Karpas-422 (cell line): ENCODE results near the gene SLC39A5. TPM values are rescaled to one million over a fixed set of nuclear protein-coding genes. Genes with fewer than 3 reads are reported as not detected.
"Not testable (repeated sequence)": the region's sequence is repeated elsewhere in the genome, so short reads cannot be mapped to it uniquely, and the experiment has no call there.

Experiments used
- DNase-seq: peaks from one replicate; pipeline ENCODE4 v3.0.0-alpha.2; 2015
- H2AFZ ChIP-seq: fragments of 200-600 bp; sonication (generic); 2 replicates; pipeline ENCODE4 v1.6.1; 2014; ENCODE audit warnings: antibody characterized with exemption, low read length, mixed read lengths
- H3K27ac ChIP-seq: fragments of 200-600 bp; sonication (generic); 2 replicates; pipeline ENCODE4 v1.5.1; 2014; ENCODE audit warnings: mild to moderate bottlenecking, low read length, moderate library complexity
- H3K27me3 ChIP-seq: fragments of 200-600 bp; sonication (generic); 2 replicates; pipeline ENCODE4 v1.6.1; 2014; ENCODE audit warnings: low read length, mixed read lengths
- H3K36me3 ChIP-seq: fragments of 200-600 bp; sonication (generic); 2 replicates; pipeline ENCODE4 v1.6.1; 2014; ENCODE audit warnings: low read length, mixed read lengths; ENCODE audit not compliant: insufficient read depth
- H3K4me1 ChIP-seq: fragments of 200-600 bp; sonication (generic); 2 replicates; pipeline ENCODE4 v1.6.1; 2014; ENCODE audit warnings: mild to moderate bottlenecking, low read length, mixed read lengths
- H3K4me2 ChIP-seq: fragments of 200-600 bp; sonication (generic); 2 replicates; pipeline ENCODE4 v1.6.1; 2014; ENCODE audit warnings: low read length, low read depth, mild to moderate bottlenecking; ENCODE audit not compliant: poor library complexity, severe bottlenecking
- H3K4me3 ChIP-seq: fragments of 200-600 bp; sonication (generic); 2 replicates; pipeline ENCODE4 v1.5.1; 2014; ENCODE audit warnings: mild to moderate bottlenecking, antibody characterized with exemption, low read length, mixed read lengths
- H3K79me2 ChIP-seq: fragments of 200-600 bp; sonication (generic); 2 replicates; pipeline ENCODE4 v1.6.1; 2014; ENCODE audit warnings: mild to moderate bottlenecking, low read length, mixed read lengths
- H3K9ac ChIP-seq: fragments of 200-600 bp; sonication (generic); 2 replicates; pipeline ENCODE4 v1.6.0; 2014; ENCODE audit warnings: low read length
- H3K9me2 ChIP-seq: fragments of 200-600 bp; sonication (generic), shearing (Covaris generic); replicated peaks from 2 replicates; pipeline ENCODE4 v1.6.0; 2014; ENCODE audit warnings: mild to moderate bottlenecking, low read length, moderate library complexity; ENCODE audit not compliant: insufficient read depth
- H3K9me3 ChIP-seq: fragments of 300-700, 200-600 bp; sonication (generic); 2 replicates; pipeline ENCODE4 v1.6.1; 2014; ENCODE audit warnings: low read length, mixed read lengths
- H4K20me1 ChIP-seq: fragments of 200-600 bp; sonication (generic); 2 replicates; pipeline ENCODE4 v1.6.1; 2014; ENCODE audit warnings: mild to moderate bottlenecking, antibody characterized with exemption, low read length, low read depth; ENCODE audit not compliant: insufficient read depth
- total RNA-seq: library from RNA; depleted of rRNA; stranded (reverse); fragments of >200 nt; shearing (Covaris generic); gene quantifications from 2 replicates; pipeline ENCODE4 v1.2.3, GENCODE V29; 2014; ENCODE audit warnings: low replicate concordance

SLC39A5 gene
- total RNA-seq, 1 experiment from 2014 or later: not detected

DNA sequence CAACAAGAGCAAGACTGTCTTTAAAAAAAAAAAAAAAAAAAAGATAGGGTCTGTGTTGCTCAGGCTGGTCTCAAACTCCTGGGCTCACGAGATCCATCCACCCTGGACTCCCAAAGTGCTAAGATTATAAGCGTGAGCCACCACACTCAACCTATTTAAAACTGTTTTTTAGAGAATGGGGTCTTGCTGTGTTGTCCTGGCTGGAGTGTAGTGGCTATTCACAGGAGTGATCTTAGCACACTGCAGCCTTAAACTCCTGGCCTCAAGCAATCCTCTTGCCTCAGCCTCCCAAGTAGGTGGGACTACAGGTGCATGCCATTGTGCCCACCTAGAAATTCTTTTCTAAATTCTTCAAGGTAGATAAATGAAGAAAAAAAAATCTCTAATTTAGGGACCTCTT lies 44.4 kb downstream of the SLC39A5 start:
- Histone ChIP-seq H3K9me3 (no peaks in the 10 kb centered on the region), H3K79me2 (0 out of 2 replicates have a peak, but pooled peaks cover 2% of the 10 kb centered on the region), H3K27me3 (no peaks in the 10 kb centered on the region), H3K9ac (no peak overlapping the region), H3K4me2 (no peak overlapping the region), H3K27ac (no peak overlapping the region), H3K4me1 (no peaks in the 10 kb centered on the region), H4K20me1 (no peaks in the 10 kb centered on the region), H3K9me2 (no peaks in the 10 kb centered on the region), H2AFZ (no peak overlapping the region), H3K36me3 (peaks cover 38% of the 10 kb centered on the region), H3K4me3 (no peak overlapping the region)
- DNase-seq: no peak

DNA sequence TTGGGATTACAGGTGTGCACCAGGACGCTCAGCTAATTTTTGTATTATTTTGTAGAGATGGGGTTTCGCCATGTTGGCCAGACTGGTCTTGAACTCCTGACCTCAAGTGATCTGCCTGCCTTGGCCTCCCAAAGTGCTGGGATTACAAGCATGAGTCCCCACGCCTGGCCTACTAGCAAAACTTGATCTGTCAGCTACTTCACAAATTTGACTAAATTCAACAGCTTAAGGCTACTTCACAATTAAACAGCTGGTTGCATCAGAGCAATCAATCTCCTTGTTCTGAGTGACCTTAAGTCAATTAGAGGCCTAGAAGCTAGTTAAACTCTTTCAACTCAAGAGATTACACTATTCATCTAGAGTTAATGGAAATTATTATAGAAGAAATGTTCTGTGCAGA lies 49.1 kb downstream of the SLC39A5 start:
- no peak overlapping the region for H3K4me3 ChIP-seq
- H3K9me3 ChIP-seq: no peaks in the 10 kb centered on the region
- H3K36me3 ChIP-seq: peaks cover 53% of the 10 kb centered on the region
- no peaks in the 10 kb centered on the region for H3K9me2 ChIP-seq
- no peak overlapping the region for H3K9ac ChIP-seq
- no peak for DNase-seq
- H3K27ac ChIP-seq: no peak overlapping the region
- H2AFZ ChIP-seq: no peak overlapping the region
- H3K4me2 ChIP-seq: no peak overlapping the region
- 0 out of 2 replicates have a peak, but pooled peaks cover 2% of the 10 kb centered on the region for H3K79me2 ChIP-seq
- H3K4me1 ChIP-seq: no peaks in the 10 kb centered on the region
- H3K27me3 ChIP-seq: no peaks in the 10 kb centered on the region
- no peaks in the 10 kb centered on the region for H4K20me1 ChIP-seq

DNA sequence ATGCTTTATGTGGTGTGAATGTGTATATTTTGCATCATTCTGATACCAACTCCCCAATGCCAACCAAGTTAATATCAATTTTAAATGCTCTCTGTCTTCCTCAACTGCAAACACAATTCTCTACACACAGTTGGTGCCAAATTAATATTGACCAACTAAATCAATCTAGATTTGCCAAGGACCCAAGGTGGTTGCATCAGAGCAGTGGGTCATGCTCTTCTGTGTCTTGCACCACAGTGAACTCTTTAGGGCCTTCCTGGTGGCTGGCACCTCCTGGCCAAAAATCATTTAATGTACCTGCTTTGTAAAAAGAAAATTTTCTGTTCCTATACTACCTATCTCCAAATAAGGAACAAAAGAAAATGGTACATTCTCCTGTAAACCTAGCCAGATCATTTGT lies 51.0 kb downstream of the SLC39A5 start:
- no peaks in the 10 kb centered on the region for H3K27me3 ChIP-seq
- no peak for DNase-seq
- H3K4me3 ChIP-seq: no peak overlapping the region
- peaks cover 4% of the 10 kb centered on the region; the same call in 1 of the 2 replicates for H3K79me2 ChIP-seq
- no peak overlapping the region for H3K4me2 ChIP-seq
- H3K36me3 ChIP-seq: peaks cover 47% of the 10 kb centered on the region
- no peak overlapping the region for H3K9ac ChIP-seq
- H3K9me3 ChIP-seq: no peaks in the 10 kb centered on the region
- no peaks in the 10 kb centered on the region for H3K4me1 ChIP-seq
- no peaks in the 10 kb centered on the region for H4K20me1 ChIP-seq
- H2AFZ ChIP-seq: no peak overlapping the region
- no peaks in the 10 kb centered on the region for H3K9me2 ChIP-seq
- no peak overlapping the region for H3K27ac ChIP-seq

DNA sequence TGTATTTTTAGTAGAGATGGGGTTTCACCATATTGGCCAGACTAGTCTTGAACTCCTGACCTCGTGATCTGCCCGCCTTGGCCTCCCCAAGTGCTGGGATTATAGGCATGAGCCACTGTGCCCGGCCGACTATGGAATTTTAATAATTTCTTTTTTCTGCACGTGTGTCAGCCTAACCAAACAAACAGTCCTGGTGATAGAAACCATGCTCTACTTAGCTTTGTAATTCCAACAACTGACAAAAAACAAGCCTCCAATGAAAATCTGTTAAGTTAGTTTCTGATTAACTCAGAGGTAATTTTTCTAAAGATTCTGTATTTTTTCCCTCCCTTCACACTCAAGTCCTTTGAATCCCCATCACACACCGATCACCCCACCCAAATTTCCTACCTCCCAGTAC lies 52.2 kb downstream of the SLC39A5 start:
- no peak overlapping the region for H2AFZ ChIP-seq
- H3K9me3 ChIP-seq: no peaks in the 10 kb centered on the region
- H3K9me2 ChIP-seq: no peaks in the 10 kb centered on the region
- no peak overlapping the region for H3K27ac ChIP-seq
- no peaks in the 10 kb centered on the region for H3K4me1 ChIP-seq
- H3K27me3 ChIP-seq: no peaks in the 10 kb centered on the region
- peaks cover 13% of the 10 kb centered on the region; the same call in 1 of the 2 replicates for H3K79me2 ChIP-seq
- H3K9ac ChIP-seq: no peak overlapping the region
- no peak overlapping the region for H3K4me3 ChIP-seq
- H3K4me2 ChIP-seq: no peak overlapping the region
- H3K36me3 ChIP-seq: peaks cover 52% of the 10 kb centered on the region
- no peak for DNase-seq
- H4K20me1 ChIP-seq: no peaks in the 10 kb centered on the region

DNA sequence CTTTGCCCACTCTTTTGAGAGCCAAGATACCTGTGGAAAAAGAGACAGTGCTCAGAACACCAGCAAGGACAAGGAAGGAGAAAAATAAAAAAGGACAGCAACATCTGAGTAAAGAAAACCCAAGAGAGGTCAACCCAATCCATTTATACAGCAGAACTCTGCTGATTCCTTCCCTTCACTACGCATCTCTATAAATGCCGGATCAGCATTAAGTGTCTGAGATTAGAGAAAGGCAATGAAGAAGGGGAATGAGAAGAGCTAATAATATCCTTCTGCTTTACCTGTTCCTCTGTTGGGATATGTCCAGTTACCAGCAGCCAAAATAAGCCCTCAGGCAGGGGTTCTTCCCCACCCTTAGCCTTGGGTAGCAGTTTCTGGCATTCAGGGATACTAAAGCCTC lies 52.7 kb downstream of the SLC39A5 start:
- H2AFZ ChIP-seq: no peak overlapping the region
- H3K4me2 ChIP-seq: no peak overlapping the region
- H3K9me3 ChIP-seq: no peaks in the 10 kb centered on the region
- peaks cover 52% of the 10 kb centered on the region for H3K36me3 ChIP-seq
- H3K27ac ChIP-seq: no peak overlapping the region
- H4K20me1 ChIP-seq: no peaks in the 10 kb centered on the region
- H3K9ac ChIP-seq: no peak overlapping the region
- no peaks in the 10 kb centered on the region for H3K9me2 ChIP-seq
- DNase-seq: no peak
- H3K27me3 ChIP-seq: no peaks in the 10 kb centered on the region
- no peaks in the 10 kb centered on the region for H3K4me1 ChIP-seq
- H3K79me2 ChIP-seq: peaks cover 13% of the 10 kb centered on the region; the same call in 1 of the 2 replicates
- H3K4me3 ChIP-seq: no peak overlapping the region

DNA sequence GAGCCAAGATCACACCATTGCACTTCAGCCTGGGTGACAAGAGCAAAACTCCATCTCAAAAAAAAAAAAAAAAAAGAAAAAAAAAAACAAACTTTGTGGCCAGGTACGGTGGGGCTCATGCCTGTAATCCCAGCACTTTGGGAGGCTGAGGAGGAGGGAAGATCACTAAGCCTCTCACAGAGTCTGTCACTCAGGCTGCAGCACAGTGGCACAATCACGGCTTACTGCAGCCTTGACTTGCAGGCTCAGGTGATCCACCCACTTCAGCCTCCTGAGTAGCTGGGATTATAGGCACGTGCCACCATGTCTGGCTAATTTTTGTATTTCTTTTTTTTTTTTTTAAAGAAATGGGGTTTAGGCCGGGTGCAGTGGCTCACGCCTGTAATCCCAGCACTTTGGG lies 54.4 kb downstream of the SLC39A5 start:
- H3K27me3 ChIP-seq, DNase-seq, H2AFZ ChIP-seq, H3K9me2 ChIP-seq, H3K9ac ChIP-seq, H3K4me3 ChIP-seq, H3K4me1 ChIP-seq, H3K9me3 ChIP-seq, H3K4me2 ChIP-seq, H4K20me1 ChIP-seq, H3K27ac ChIP-seq: not testable (repeated sequence)
- peaks cover 43% of the 10 kb centered on the region for H3K36me3 ChIP-seq
- peaks cover 27% of the 10 kb centered on the region for H3K79me2 ChIP-seq

DNA sequence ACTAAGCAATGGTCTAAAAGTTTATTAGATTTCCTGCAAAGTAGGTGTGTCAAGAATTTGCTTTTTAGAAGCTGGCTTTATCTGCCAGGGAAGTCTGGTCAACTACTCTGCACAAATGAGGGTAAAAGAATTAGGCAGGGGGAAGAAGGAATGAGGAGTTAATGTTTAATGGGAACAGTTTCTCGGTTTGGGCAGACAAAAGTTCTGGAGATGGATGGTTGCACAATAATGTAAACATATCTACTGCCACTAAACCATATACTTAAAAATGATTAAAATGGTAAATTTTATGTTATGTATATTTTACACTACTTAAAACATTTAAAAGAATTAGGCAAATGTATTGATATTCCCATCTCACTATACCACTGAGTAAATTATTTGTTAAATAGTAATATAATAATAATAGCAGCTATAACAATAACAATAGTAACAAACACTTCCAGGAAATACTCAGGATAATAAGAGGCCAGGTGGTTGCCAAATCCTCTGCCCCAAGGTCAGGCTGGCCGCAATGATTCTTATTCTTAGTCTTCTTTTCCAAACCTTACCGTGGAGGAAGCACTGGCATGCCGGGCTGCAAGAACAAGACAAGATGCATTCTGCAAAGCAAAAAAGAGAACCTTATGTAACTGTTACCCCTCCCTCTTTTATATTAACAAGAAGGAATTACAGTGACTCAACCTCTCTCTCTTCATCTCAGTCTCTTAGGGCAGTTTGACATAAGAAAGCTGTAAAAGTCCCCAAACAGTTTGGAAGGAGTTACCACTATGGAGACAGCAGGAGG lies 56.4 kb downstream of the SLC39A5 start:
- Histone ChIP-seq H3K4me3 (no peak overlapping the region), H2AFZ (no peak overlapping the region), H4K20me1 (no peaks in the 10 kb centered on the region), H3K4me2 (no peak overlapping the region), H3K9me3 (no peaks in the 10 kb centered on the region), H3K79me2 (peaks cover 45% of the 10 kb centered on the region), H3K27ac (no peak overlapping the region), H3K27me3 (no peaks in the 10 kb centered on the region), H3K4me1 (peaks cover 9% of the 10 kb centered on the region), H3K36me3 (peaks cover 38% of the 10 kb centered on the region; the same call in 1 of the 2 replicates), H3K9ac (no peak overlapping the region), H3K9me2 (no peaks in the 10 kb centered on the region)
- no peak for DNase-seq
